ENCODE measurements around the gene COLGALT1. TPM values are rescaled to one million over a fixed set of nuclear protein-coding genes. Genes with fewer than 3 reads are reported as not detected.

Gene COLGALT1
- total and polyA plus RNA-seq, 2 experiments from 2014 or later: 18.2 to 63.4 TPM

- no peak for TF ChIP-seq ZNF462 (CRISPR knock-in tag; IDR thresholded peaks at IDR 0.05)
- TF ChIP-seq EZH2phosphoT487 (IDR thresholded peaks at IDR 0.05; ENCODE audit: unreplicated experiment): no peak
Measured at GRCh38 chr19:17512574-17512939, 42.9 kb upstream of the COLGALT1 start (continued).

GRCh38 chr19:17515408-17516149, 39.9 kb upstream of the COLGALT1 start:
- Histone ChIP-seq H3K9me2 (ENCODE audit: insufficient read depth) (no peaks in the 10 kb centered on the region), H3F3A (replicated peaks; ENCODE audit: low read depth) (peaks cover 8% of the 10 kb centered on the region), H2AFZ (no peak overlapping the region), H3K4me1 (ENCODE audit: insufficient read depth) (peaks cover 6% of the 10 kb centered on the region), H3K27me3 (ENCODE audit: insufficient read depth) (no peaks in the 10 kb centered on the region), H3K4me3 (no peak overlapping the region), H3K4me2 (no peak overlapping the region), H3K79me2 (replicated peaks; ENCODE audit: insufficient read depth) (peaks cover 10% of the 10 kb centered on the region), H3K27ac (ENCODE audit: low read depth) (no peak overlapping the region), H4K20me1 (replicated peaks; ENCODE audit: insufficient read depth) (no peaks in the 10 kb centered on the region), H3K36me3 (ENCODE audit: insufficient read depth) (peaks cover 5% of the 10 kb centered on the region; the same call in 1 of the 2 replicates)
- Mint-ChIP-seq H3K36me3 (ENCODE audit: low read depth) (peaks cover 43% of the 10 kb centered on the region), H3K4me1 (peaks cover 9% of the 10 kb centered on the region), H3K27me3 (ENCODE audit: insufficient read depth, low read depth, poor library complexity) (peaks cover 19% of the 10 kb centered on the region), H3K4me3 (no peak overlapping the region), H3K9me3 (peaks cover 13% of the 10 kb centered on the region), H3K27ac (no peak overlapping the region)
- DNase-seq (ENCODE audit: low spot score) (no peak), ATAC-seq (no peak)
- TF ChIP-seq ZNF462 (CRISPR knock-in tag; IDR thresholded peaks at IDR 0.05) (no peak), EZH2 (IDR thresholded peaks at IDR 0.05; ENCODE audit: low read depth, unreplicated experiment) (no peak), NANOG (IDR thresholded peaks at IDR 0.05; ENCODE audit: borderline replicate concordance) (no peak), ZNF114 (CRISPR knock-in tag; IDR thresholded peaks at IDR 0.05) (no peak)
